H4 (cell line): ENCODE measurements around the gene JARID2. TPM values are rescaled to one million over a fixed set of nuclear protein-coding genes. Genes with fewer than 3 reads are reported as not detected.
"Not testable (repeated sequence)": the region's sequence is repeated elsewhere in the genome, so short reads cannot be mapped to it uniquely, and the experiment has no call there.

Source experiments
- DNase-seq: peaks from one replicate; pipeline ENCODE4 v3.0.0-alpha.2; 2015; ENCODE audit warnings: low spot score
- total RNA-seq: library from RNA; depleted of rRNA; stranded (reverse); fragments of >200 nt; shearing (Covaris generic); gene quantifications from 2 replicates; pipeline ENCODE4 v1.2.3, GENCODE V29; 2014

JARID2 gene
- total RNA-seq, 1 experiment from 2014 or later: 6.0 TPM

DNA sequence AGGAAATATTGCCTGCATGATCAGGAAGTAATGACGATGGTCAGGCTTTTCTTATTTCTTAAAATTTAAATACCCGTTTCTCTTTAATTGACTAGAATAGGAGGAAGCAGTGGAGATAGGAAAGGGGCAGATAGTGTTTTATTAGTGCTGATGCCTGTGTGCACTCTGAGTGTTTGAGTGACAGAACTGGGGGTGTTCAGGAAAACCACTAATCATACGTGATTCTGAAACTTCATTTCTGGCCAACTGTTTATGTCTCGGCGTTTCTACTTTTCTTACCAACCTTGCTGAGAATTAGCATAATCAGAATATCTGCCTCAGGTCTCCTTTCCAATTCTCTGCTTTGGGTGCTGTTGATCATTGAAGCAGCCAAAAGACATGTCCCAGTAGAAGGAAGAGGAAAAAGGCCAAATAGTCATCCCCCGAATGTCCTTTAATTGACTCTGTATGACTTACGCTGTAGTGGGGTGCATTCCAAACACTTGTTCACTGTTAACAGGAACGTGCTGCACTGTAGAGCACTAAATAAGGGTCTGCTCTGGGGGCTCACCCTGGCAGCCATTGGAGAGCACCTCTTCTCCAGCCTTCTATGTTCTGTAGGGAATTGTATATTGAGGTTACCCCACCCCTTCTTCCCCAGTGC, 152.9 kb downstream of the JARID2 start:
- DNase-seq: no peak

GRCh38 chr6:15399641-15400470, 154.0 kb downstream of the JARID2 start:
- DNase-seq: peak; percentile 79

GRCh38 chr6:15400572-15401004, 154.7 kb downstream of the JARID2 start:
- no peak for DNase-seq

- DNase-seq: no peak
Observed at GRCh38 chr6:15401120-15401519, 155.3 kb downstream of the JARID2 start.

GRCh38 chr6:15401769-15402250, 155.9 kb downstream of the JARID2 start:
- no peak for DNase-seq

GRCh38 chr6:15402406-15403045, 156.7 kb downstream of the JARID2 start:
- no peak for DNase-seq

GRCh38 chr6:15403094-15403755, 157.4 kb downstream of the JARID2 start:
- no peak for DNase-seq

DNA sequence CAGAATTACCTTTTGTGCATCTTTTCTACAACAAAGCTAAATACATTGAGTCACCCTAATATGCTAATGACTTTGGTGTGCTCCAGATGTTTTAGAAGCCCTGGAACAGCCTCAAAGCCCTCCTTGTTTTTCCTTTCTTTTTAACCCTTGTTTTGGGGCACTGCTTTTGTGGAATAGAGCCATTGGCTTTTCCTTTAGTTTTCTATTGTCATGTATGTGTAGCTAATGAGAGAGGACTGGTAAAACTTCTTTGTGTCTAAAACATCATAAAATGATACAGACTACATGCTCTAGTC, 158.8 kb downstream of the JARID2 start:
- DNase-seq: no peak

GRCh38 chr6:15405129-15406068, 159.5 kb downstream of the JARID2 start:
- no peak for DNase-seq

- DNase-seq: no peak
Observed at GRCh38 chr6:15406452-15406851, 160.6 kb downstream of the JARID2 start.

DNA sequence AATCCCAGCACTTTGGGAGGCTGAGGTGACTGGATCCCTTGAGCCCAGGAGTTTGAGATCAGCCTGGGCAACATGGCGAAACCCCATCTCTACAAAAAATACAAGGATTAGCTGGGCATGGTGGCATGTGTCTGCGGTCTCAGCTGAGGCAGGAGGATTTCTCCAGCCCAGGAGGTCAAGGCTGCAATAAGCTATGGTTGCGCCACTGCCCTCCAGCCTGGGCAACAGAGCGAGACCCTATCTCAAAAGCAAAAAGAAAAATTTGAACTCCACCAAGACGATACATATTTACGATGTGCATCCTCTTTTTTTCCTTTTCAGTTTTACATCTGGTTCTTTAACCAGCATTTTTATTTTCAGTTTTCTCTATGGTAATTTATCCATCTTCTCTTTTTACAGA, 162.1 kb downstream of the JARID2 start:
- DNase-seq: no peak

- DNase-seq: no peak
Observed at GRCh38 chr6:15408758-15409157, 162.9 kb downstream of the JARID2 start.

DNA sequence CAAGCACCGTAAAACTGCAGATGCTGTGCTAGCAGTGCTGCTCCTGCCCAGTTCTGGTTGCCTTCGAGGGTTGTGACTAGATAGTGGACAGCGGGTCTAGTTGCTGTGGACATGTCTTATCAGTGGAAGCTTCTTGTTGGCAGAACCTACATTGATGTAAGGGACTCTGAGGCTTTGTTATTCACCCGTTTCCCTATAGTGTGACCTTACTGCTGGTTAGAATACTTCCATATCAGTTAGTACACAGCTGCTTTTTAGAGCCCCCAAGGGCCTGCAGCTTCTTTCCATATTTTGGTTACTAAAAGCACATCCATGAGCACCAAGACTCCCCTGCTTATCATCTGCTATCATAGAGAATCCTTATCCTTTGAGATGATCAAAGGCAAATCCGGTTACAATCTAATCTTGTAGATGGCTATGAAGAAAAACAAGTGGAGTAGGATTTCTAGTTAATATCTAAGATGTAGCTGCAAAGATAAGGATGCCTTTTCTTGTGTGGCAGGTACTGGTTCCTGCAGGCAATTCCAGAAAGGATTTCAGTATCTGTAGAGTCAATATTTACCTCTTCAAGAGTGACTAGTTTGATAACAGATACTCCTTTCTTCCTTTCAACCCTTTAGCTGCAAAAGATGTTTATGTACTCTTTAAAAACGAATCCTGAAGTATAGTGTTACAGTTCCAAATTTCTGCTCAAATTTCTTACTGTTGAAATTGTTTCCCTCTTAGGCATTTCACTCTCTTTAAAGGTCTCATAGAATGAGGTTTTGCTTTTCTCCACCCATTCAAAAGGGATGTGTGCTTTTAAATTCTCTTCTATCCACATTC, 163.6 kb downstream of the JARID2 start:
- no peak for DNase-seq

DNA sequence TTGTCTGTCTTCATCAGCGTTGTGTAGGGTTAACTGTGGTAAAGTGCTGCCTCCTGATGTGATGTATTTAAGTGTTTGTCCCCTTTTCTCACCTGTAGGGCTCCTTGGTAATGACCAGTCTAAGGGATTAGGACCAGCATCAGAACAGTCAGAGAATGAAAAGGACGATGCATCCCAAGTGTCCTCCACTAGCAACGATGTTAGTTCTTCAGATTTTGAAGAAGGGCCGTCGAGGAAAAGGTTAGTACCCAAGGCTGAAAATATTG, 164.2 kb downstream of the JARID2 start:
- no peak for DNase-seq

DNA sequence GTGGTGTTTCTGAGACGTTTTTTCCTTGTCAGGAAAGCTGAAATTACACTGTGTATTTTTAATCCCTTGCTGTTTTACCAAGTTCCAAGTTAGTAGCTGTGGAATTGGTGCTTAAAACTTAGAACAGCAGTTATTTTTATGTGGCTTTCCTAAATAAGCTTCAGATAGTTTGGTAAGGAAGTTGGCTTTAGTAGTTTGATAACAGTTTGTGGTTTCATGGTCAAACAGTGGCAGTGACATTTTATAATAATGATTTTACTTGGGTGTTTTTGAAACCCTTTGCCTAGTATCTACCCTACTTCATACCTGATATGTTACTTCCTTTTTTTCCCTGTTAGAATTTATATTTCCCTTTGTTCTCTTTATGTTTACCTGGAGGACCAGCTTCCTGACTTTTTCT, 164.9 kb downstream of the JARID2 start:
- no peak for DNase-seq

- no peak for DNase-seq
Observed at GRCh38 chr6:15411766-15412165, 165.9 kb downstream of the JARID2 start.

DNA sequence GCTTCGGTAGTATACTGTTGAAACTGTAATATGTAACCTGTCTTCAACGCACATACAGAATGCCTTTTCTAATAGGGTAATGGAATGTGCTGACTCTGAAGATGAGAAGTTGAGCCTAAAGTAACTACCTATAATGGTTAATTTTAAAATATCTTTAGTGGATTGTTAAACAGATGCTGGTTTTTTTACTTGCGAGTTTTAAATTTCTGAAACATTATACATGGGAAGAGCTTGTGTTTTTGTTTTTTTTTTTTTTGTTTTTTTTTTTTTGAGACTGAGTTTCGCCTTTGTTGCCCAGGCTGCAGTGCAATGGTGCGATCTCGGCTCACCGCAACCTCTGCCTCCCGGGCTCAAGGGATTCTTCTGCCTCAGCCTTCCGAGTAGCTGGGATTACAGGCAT, 166.9 kb downstream of the JARID2 start:
- no peak for DNase-seq

DNA sequence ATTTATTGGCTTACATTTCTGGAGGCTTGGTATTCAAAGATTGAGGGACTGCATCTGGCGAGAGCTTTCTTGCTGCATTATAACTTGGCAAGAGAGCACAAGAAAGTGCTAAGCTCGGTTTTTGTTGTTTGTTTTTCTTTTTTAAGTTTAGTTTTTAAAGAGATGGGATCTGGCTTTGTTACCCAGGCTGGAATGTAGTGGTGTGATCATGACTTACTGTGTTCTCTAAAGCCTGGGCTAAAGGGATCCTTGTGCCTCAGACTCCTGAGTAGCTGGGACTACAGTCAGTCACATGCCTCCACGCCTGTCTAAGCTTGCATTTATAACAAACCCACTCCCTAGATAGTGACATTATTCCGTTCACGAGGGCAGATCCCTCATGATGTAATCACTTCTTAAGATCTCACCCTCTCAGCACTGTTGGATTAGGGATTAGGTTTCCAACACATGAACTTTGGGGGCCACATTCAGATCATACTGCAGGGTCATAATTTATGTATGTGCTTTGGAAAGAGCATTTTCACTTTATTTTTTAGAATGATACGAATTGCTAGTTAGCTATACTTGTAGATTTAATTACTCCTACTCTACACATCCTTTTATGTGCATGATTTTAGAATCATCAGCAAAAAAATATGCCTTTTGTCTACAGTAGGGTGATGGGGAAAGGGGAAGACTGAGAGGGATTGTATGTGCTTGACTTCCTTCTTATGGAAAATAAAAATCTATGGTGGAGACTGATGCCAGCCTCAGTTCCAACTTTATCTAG, 167.8 kb downstream of the JARID2 start:
- DNase-seq: peak; percentile 30

DNA sequence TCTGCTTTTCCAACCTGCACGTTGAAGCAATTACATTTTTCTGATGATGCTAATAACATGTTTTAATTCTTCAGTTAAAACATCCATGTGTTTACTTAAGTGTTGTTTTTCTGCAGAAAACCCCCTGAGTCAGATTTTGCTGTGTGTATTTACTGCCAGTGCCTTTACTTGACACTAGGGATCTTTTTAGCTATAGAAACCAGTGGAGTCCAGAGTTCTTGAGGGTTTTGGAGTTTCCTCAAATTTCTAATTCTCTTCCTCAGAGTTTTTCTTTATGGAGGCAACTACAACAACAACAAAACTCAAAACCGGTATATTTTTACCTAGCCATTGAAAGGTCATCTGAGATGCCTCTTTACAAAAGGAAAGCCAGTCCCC, 168.4 kb downstream of the JARID2 start:
- DNase-seq: no peak

DNA sequence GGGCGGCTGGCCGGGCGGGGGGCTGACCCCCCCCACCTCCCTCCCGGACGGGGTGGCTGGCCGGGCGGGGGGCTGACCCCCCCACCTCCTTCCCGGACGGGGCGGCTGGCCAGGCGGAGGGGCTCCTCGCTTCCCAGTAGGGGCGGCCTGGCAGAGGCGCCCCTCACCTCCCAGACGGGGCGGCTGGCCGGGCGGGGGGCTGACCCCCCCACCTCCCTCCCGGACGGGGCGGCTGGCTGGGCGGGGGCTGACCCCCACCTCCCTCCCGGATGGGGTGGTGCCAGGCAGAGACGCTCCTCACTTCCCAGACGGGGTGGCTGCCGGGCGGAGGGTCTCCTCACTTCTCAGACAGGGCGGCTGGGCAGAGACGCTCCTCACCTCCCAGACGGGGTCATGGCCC, 169.8 kb downstream of the JARID2 start:
- not testable (repeated sequence) for DNase-seq
